Mesenchymal stem cell (in vitro differentiated cells and primary cell): Measurements from ENCODE around the gene BNC2.

Source experiments
- DNase-seq: peaks from one replicate; pipeline ENCODE4 v3.0.0-alpha.2; 2013
- H2AFZ ChIP-seq: one replicate; pipeline ENCODE4 v1.6.1; 2013; ENCODE audit warnings: low read depth, mild to moderate bottlenecking, control low read depth, inconsistent platforms, low read length, moderate library complexity
- H2AK5ac ChIP-seq: 2 replicates; pipeline ENCODE4 v1.6.1; 2013; ENCODE audit warnings: low read length, moderate library complexity, mild to moderate bottlenecking, inconsistent platforms; ENCODE audit not compliant: severe bottlenecking
- H2BK120ac ChIP-seq: one replicate; pipeline ENCODE4 v1.6.1; 2013; ENCODE audit warnings: low read depth, mild to moderate bottlenecking, inconsistent platforms, low read length, moderate library complexity
- H2BK12ac ChIP-seq, 2 experiments: one replicate each; pipeline ENCODE4 v1.6.1; 2013; ENCODE audit warnings: inconsistent platforms in 2 of 2, low read length in 2 of 2, mild to moderate bottlenecking in 2 of 2, moderate library complexity in 2 of 2, control low read depth in 1 of 2
- H2BK15ac ChIP-seq: one replicate; pipeline ENCODE4 v1.6.1; 2013; ENCODE audit warnings: mild to moderate bottlenecking, low read depth, inconsistent platforms; ENCODE audit not compliant: poor library complexity, severe bottlenecking
- H2BK5ac ChIP-seq: 2 replicates; pipeline ENCODE4 v1.6.1; 2013; ENCODE audit warnings: low read depth, mild to moderate bottlenecking, low read length, control low read depth, inconsistent platforms; ENCODE audit not compliant: poor library complexity, severe bottlenecking
- H3K14ac ChIP-seq, 2 experiments: one replicate each; pipeline ENCODE4 v1.6.1; 2013; ENCODE audit warnings: inconsistent platforms in 2 of 2, low read length in 2 of 2, control low read depth in 1 of 2, mild to moderate bottlenecking in 1 of 2, moderate library complexity in 1 of 2
- H3K18ac ChIP-seq, 2 experiments: one replicate each; pipeline ENCODE4 v1.6.1; 2013; ENCODE audit warnings: inconsistent platforms in 2 of 2, low read length in 2 of 2, control low read depth in 1 of 2, low read depth in 1 of 2, mild to moderate bottlenecking in 1 of 2
- H3K23ac ChIP-seq, 2 experiments: one replicate each; pipeline ENCODE4 v1.6.1; 2013; ENCODE audit warnings: inconsistent platforms in 2 of 2, low read length in 2 of 2, mild to moderate bottlenecking in 2 of 2, moderate library complexity in 2 of 2, control low read depth in 1 of 2
- H3K27ac ChIP-seq: 2 replicates; pipeline ENCODE4 v1.5.1; 2013; ENCODE audit warnings: mild to moderate bottlenecking, moderate library complexity, low read length, control low read depth, inconsistent platforms; ENCODE audit not compliant: poor library complexity, severe bottlenecking
- H3K27me3 ChIP-seq, 2 experiments: 2 replicates each; pipeline versions ENCODE4 v1.6.1 to v1.7.0; 2013; ENCODE audit warnings: low read length in 2 of 2, mild to moderate bottlenecking in 2 of 2, moderate library complexity in 2 of 2, control low read depth in 1 of 2, inconsistent platforms in 1 of 2; ENCODE audit not compliant: control insufficient read depth in 1 of 2, insufficient read depth in 1 of 2
- H3K36me3 ChIP-seq, 2 experiments: 2 replicates each; pipeline versions ENCODE4 v1.6.1 to v1.7.0; 2013; ENCODE audit warnings: low read length in 2 of 2, control low read depth in 1 of 2, inconsistent platforms in 1 of 2, low read depth in 1 of 2, mild to moderate bottlenecking in 1 of 2; ENCODE audit not compliant: insufficient read depth in 2 of 2, control insufficient read depth in 1 of 2
- H3K4ac ChIP-seq, 2 experiments: one replicate each; pipeline ENCODE4 v1.6.1; 2013; ENCODE audit warnings: inconsistent platforms in 2 of 2, low read length in 2 of 2, mild to moderate bottlenecking in 2 of 2, moderate library complexity in 2 of 2, control low read depth in 1 of 2, low read depth in 1 of 2
- H3K4me1 ChIP-seq: 2 replicates; pipeline ENCODE4 v1.6.1; 2013; ENCODE audit warnings: low read depth, low read length, control low read depth; ENCODE audit not compliant: control insufficient read depth, insufficient read depth
- H3K4me2 ChIP-seq: 2 replicates; pipeline ENCODE4 v1.6.1; 2013; ENCODE audit warnings: low read length, mild to moderate bottlenecking, inconsistent platforms; ENCODE audit not compliant: poor library complexity, severe bottlenecking
- H3K4me3 ChIP-seq, 2 experiments: 2 replicates each; pipeline versions ENCODE4 v1.5.1 to v1.7.0; 2013; ENCODE audit warnings: low read length in 2 of 2, mild to moderate bottlenecking in 2 of 2, control low read depth in 1 of 2, low read depth in 1 of 2; ENCODE audit not compliant: insufficient read depth in 1 of 2
- H3K79me1 ChIP-seq: replicated peaks from 2 replicates; pipeline ENCODE4 v1.6.1; 2013; ENCODE audit warnings: mild to moderate bottlenecking, control low read depth, low read length, inconsistent platforms; ENCODE audit not compliant: poor library complexity, severe bottlenecking
- H3K9ac ChIP-seq: 2 replicates; pipeline ENCODE4 v1.7.0; 2013; ENCODE audit warnings: mild to moderate bottlenecking, low read length, moderate library complexity
- H3K9me3 ChIP-seq: 2 replicates; pipeline ENCODE4 v1.7.0; 2013; ENCODE audit warnings: mild to moderate bottlenecking, low read length; ENCODE audit not compliant: control insufficient read depth
- H4K8ac ChIP-seq: one replicate; pipeline ENCODE4 v1.6.1; 2013; ENCODE audit warnings: inconsistent platforms, mild to moderate bottlenecking, low read length, moderate library complexity
- H4K91ac ChIP-seq: one replicate; pipeline ENCODE4 v1.6.1; 2013; ENCODE audit warnings: mild to moderate bottlenecking, low read length, inconsistent platforms
- WGBS: methylation state at CpG from one replicate; pipeline ENCODE4 v1.1.7; 2013; ENCODE audit warnings: mixed read lengths; 5-methylcytosine and 5-hydroxymethylcytosine counted together

BNC2 gene

DNA sequence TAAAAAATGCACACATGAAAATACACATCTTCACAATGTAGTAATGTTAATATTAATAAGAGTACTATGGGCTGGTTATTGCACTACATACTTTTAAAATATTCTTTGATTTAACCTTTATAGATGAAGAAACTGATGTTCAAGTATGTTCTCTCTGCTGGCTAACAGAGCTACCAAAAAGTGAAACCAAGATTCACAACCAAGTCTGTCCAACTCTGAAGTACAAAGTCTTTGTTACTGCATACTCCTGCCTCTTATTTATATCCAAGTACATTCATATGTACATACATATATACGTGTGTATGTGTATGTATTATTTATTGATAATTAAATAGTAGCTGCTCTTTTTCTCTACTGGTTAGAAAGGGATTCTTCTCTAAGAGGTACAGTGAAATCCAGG lies 325.6 kb downstream of the BNC2 start:
- peaks cover 28% of the 10 kb centered on the region for H3K79me1 ChIP-seq
- H3K9me3 ChIP-seq: no peaks in the 10 kb centered on the region
- H3K27me3 ChIP-seq: no peaks in the 10 kb centered on the region

DNA sequence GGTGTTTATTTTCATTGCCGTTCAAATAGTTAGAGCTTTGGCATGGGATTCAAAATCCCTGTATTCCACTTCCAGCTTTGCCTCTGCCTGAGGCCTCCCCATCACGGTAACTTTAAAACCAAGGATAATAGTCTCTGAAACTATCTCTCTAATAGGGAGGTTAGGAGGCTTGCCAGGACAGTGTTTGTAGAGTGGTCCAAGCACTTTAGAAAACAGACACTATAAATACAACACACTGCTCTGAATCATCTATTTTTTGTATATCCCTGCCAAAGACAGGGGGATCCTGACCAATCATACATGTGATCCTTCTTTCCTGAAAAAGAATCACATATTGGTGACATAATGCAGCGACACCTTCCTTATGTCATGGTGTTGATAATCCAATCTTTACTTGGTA lies 326.8 kb downstream of the BNC2 start:
- H4K91ac ChIP-seq: no peak overlapping the region
- H3K4me1 ChIP-seq: no peaks in the 10 kb centered on the region
- H3K27ac ChIP-seq: no peak overlapping the region
- no peak overlapping the region for H3K9ac ChIP-seq
- no peak overlapping the region for H3K18ac ChIP-seq
- no peak overlapping the region for H4K8ac ChIP-seq
- no peak overlapping the region for H2AK5ac ChIP-seq
- no peak overlapping the region for H2BK15ac ChIP-seq
- no peaks in the 10 kb centered on the region for H3K9me3 ChIP-seq
- H2AFZ ChIP-seq: no peak overlapping the region
- WGBS: 90% methylated on average over 2 of the region's 3 CpGs
- H2BK12ac ChIP-seq: no peak overlapping the region
- no peak overlapping the region for H2BK120ac ChIP-seq
- no peak overlapping the region for H3K4me2 ChIP-seq
- H2BK5ac ChIP-seq: no peak overlapping the region
- H3K27me3 ChIP-seq: no peaks in the 10 kb centered on the region
- H3K23ac ChIP-seq: no peak overlapping the region
- H3K14ac ChIP-seq: no peak overlapping the region
- H3K36me3 ChIP-seq: peaks cover 0 to 61% of the 10 kb centered on the region in 2 experiments
- DNase-seq: peak; percentile 32
- H3K4me3 ChIP-seq: no peak overlapping the region
- H3K4ac ChIP-seq: no peak overlapping the region
- peaks cover 31% of the 10 kb centered on the region for H3K79me1 ChIP-seq

More for the DNA sequence above, 325.6 kb downstream of the BNC2 start:
- Histone ChIP-seq H3K4me3 (no peak overlapping the region), H2BK120ac (no peak overlapping the region), H3K4ac (no peak overlapping the region), H3K14ac (no peak overlapping the region), H3K9ac (peak overlapping the region; percentile 13), H3K4me2 (no peak overlapping the region), H3K18ac (no peak overlapping the region), H4K8ac (no peak overlapping the region), H2AK5ac (no peak overlapping the region), H2BK12ac (no peak overlapping the region), H3K23ac (no peak overlapping the region), H3K27ac (no peak overlapping the region), H3K36me3 (peaks cover 0 to 62% of the 10 kb centered on the region in 2 experiments), H2BK5ac (no peak overlapping the region), H3K4me1 (no peaks in the 10 kb centered on the region), H4K91ac (no peak overlapping the region), H2BK15ac (no peak overlapping the region), H2AFZ (no peak overlapping the region)
- peak; percentile 29 for DNase-seq
- no CpG with 5 or more reads among the region's 1 CpG for WGBS

DNA sequence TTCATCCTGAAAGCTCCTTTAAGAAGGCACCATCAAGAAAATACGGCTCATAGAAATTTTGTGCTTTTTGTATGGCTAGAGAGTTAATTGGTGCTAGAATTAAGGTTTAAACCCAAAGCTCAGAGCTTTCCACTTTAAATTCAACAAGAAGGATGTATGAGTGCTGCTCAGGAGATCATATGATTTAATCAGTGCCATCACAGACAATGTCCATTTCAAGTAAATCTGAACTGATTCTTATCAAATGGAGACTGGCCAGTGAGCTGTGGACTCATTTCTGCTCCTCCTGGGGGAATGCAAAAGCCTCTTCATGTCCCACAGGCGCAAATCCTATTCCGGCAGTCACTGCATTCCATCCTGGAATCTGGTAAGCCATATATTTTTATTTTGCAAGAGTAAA lies 327.2 kb downstream of the BNC2 start:
- H3K18ac ChIP-seq: no peak overlapping the region
- H2BK15ac ChIP-seq: no peak overlapping the region
- H4K8ac ChIP-seq: no peak overlapping the region
- no peak overlapping the region for H2AFZ ChIP-seq
- H3K36me3 ChIP-seq: peaks cover 0 to 61% of the 10 kb centered on the region in 2 experiments
- H2AK5ac ChIP-seq: no peak overlapping the region
- no peaks in the 10 kb centered on the region for H3K4me1 ChIP-seq
- no peak for DNase-seq
- no peak overlapping the region for H3K4me3 ChIP-seq
- H2BK5ac ChIP-seq: no peak overlapping the region
- no peaks in the 10 kb centered on the region for H3K9me3 ChIP-seq
- H4K91ac ChIP-seq: no peak overlapping the region
- H3K14ac ChIP-seq: no peak overlapping the region
- H3K9ac ChIP-seq: no peak overlapping the region
- no peak overlapping the region for H3K27ac ChIP-seq
- no peak overlapping the region for H3K4me2 ChIP-seq
- H3K23ac ChIP-seq: no peak overlapping the region
- no peak overlapping the region for H2BK12ac ChIP-seq
- WGBS: no CpG with 5 or more reads among the region's 3 CpGs
- no peaks in the 10 kb centered on the region for H3K27me3 ChIP-seq
- no peak overlapping the region for H3K4ac ChIP-seq
- peaks cover 30% of the 10 kb centered on the region for H3K79me1 ChIP-seq
- H2BK120ac ChIP-seq: no peak overlapping the region

DNA sequence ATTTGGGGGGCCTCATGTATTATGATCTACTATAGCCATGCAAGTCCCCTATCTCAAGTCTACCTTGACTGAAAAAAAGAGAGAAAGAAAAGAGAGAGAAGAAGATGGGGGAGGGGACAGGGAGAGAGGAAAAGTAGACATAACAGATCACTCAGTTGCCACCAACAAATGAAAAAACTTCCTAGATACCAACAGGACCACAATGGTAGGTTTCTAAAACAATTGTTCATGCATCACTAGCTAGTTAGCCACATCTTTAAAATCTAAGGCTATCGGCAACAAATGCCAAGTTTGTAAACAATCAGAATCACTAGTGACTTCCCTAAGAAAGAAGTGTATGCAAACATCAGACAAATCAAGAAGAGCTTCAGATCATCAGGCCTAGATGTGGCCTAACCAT lies 328.2 kb downstream of the BNC2 start:
- Histone ChIP-seq H3K4me2 (no peak overlapping the region), H2BK15ac (no peak overlapping the region), H3K9ac (peak overlapping the region; percentile 11), H2AK5ac (no peak overlapping the region), H3K27me3 (no peaks in the 10 kb centered on the region), H3K4ac (no peak overlapping the region), H2AFZ (no peak overlapping the region), H2BK12ac (no peak overlapping the region), H2BK120ac (no peak overlapping the region), H3K23ac (no peak overlapping the region), H4K8ac (no peak overlapping the region), H3K79me1 (peaks cover 27% of the 10 kb centered on the region), H3K14ac (no peak overlapping the region), H3K18ac (no peak overlapping the region), H3K36me3 (peaks cover 0 to 56% of the 10 kb centered on the region in 2 experiments), H2BK5ac (no peak overlapping the region), H3K9me3 (no peaks in the 10 kb centered on the region), H3K4me3 (no peak overlapping the region), H4K91ac (no peak overlapping the region), H3K4me1 (no peaks in the 10 kb centered on the region), H3K27ac (no peak overlapping the region)
- 95% methylated on average over 1 of the region's 1 CpG for WGBS
- DNase-seq: no peak
